ENCODE results near the gene BRINP1. TPM values are rescaled to one million over a fixed set of nuclear protein-coding genes. Genes with fewer than 3 reads are reported as not detected.
A peak's percentile ranks its signal among the peaks of the same experiment; 100 is the strongest.

BRINP1 gene
- total RNA-seq, 1 donor from 2014 or later = 0.07 TPM

GRCh38 chr9:119372951-119373350 lies 3.7 kb upstream of the BRINP1 start:
- Mint-ChIP-seq H3K36me3 (ENCODE audit: low read depth) (no peaks in the 10 kb centered on the region), H3K27ac (ENCODE audit: unreplicated experiment) (no peak overlapping the region), H3K27me3 (ENCODE audit: low read depth) (peaks cover 25% of the 10 kb centered on the region), H3K9me3 (ENCODE audit: low read depth) (no peaks in the 10 kb centered on the region), H3K4me3 (ENCODE audit: unreplicated experiment) (no peak overlapping the region), H3K4me1 (ENCODE audit: low read depth) (peaks cover 13% of the 10 kb centered on the region)
- TF ChIP-seq, protein P1, sequence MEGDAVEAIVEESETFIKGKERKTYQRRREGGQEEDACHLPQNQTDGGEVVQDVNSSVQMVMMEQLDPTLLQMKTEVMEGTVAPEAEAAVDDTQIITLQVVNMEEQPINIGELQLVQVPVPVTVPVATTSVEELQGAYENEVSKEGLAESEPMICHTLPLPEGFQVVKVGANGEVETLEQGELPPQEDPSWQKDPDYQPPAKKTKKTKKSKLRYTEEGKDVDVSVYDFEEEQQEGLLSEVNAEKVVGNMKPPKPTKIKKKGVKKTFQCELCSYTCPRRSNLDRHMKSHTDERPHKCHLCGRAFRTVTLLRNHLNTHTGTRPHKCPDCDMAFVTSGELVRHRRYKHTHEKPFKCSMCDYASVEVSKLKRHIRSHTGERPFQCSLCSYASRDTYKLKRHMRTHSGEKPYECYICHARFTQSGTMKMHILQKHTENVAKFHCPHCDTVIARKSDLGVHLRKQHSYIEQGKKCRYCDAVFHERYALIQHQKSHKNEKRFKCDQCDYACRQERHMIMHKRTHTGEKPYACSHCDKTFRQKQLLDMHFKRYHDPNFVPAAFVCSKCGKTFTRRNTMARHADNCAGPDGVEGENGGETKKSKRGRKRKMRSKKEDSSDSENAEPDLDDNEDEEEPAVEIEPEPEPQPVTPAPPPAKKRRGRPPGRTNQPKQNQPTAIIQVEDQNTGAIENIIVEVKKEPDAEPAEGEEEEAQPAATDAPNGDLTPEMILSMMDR (IDR thresholded peaks at IDR 0.05) = no peak
- DNase-seq (ENCODE audit: low spot score) = no peak

DNA sequence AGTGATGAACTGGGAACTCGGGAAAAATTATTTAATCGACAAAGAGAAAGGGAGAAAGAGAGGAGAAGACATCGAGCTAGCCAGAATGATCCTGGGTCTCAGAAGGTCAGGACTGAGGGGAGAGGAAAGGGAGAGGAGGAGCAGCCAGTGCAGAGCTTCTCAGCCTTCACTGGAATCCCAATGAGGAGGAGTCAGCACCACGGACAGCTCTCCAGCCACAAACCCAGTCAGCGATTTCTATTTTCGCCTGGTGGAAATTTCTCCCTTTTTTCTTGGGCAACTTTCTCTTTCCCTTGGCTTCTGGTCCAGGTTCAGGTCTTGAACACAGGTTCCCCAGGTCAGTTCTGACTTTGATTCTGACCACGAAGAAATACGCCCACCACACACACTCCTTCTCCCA lies 1.6 kb upstream of the BRINP1 start:
- TF ChIP-seq, protein P1 (IDR thresholded peaks at IDR 0.05) = peak; percentile 9
- Mint-ChIP-seq H3K4me1 (ENCODE audit: low read depth) (peaks cover 13% of the 10 kb centered on the region), H3K36me3 (ENCODE audit: low read depth) (no peaks in the 10 kb centered on the region), H3K27me3 (ENCODE audit: low read depth) (peaks cover 37% of the 10 kb centered on the region), H3K4me3 (ENCODE audit: unreplicated experiment) (no peak overlapping the region), H3K27ac (ENCODE audit: unreplicated experiment) (no peak overlapping the region), H3K9me3 (ENCODE audit: low read depth) (no peaks in the 10 kb centered on the region)
- no peak for DNase-seq (ENCODE audit: low spot score)

DNA sequence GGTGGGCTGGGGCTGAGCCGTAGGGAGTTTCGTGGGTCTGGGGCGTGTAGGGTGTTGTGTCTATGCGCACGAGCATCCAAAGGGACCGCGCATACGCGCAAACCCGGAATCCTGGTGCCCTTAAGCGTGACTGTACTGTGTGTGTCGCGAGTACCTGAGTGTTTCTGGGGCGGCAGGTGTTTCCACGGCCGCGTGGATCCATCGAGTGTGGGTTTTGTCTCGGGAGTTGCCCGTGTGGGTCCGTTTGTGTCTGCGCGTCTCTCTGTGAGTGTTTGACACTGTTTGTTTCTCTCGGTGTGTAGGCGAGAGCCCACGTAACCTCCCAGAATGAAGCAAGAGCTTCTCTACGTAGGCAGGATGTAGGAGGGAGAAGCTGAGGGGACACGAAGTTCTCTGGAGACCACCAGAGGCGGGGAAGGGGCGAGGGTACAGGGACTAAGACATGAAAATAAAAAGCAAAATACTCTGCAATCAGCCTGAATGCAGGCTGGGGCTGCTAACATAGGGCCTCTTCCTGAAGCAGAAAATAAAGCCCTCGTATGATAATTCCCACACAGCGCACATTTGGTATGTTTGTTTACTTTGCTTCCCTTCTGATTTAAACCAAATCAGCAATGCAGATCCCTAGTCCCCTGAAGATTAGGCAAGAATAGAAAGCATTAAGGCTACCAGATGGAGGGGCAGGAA lies 588 bp upstream of the BRINP1 start:
- peaks cover 45% of the 10 kb centered on the region for H3K27me3 Mint-ChIP-seq (ENCODE audit: low read depth)
- H3K9me3 Mint-ChIP-seq (ENCODE audit: low read depth) = no peaks in the 10 kb centered on the region
- peaks cover 13% of the 10 kb centered on the region for H3K4me1 Mint-ChIP-seq (ENCODE audit: low read depth)
- H3K4me3 Mint-ChIP-seq (ENCODE audit: unreplicated experiment) = peak overlapping the region; percentile 74
- no peak for DNase-seq (ENCODE audit: low spot score)
- no peak overlapping the region for H3K27ac Mint-ChIP-seq (ENCODE audit: unreplicated experiment)
- TF ChIP-seq, protein P1 (IDR thresholded peaks at IDR 0.05) = no peak
- H3K36me3 Mint-ChIP-seq (ENCODE audit: low read depth) = no peaks in the 10 kb centered on the region

- Mint-ChIP-seq H3K27ac (ENCODE audit: unreplicated experiment) (no peak overlapping the region), H3K4me1 (ENCODE audit: low read depth) (peaks cover 13% of the 10 kb centered on the region), H3K9me3 (ENCODE audit: low read depth) (no peaks in the 10 kb centered on the region), H3K36me3 (ENCODE audit: low read depth) (no peaks in the 10 kb centered on the region), H3K27me3 (ENCODE audit: low read depth) (peaks cover 43% of the 10 kb centered on the region), H3K4me3 (ENCODE audit: unreplicated experiment) (peak overlapping the region; percentile 58)
- DNase-seq (ENCODE audit: low spot score) = no peak
- TF ChIP-seq, protein P1 (IDR thresholded peaks at IDR 0.05) = no peak
Observed at GRCh38 chr9:119368179-119368578, 1.1 kb downstream of the BRINP1 start.

DNA sequence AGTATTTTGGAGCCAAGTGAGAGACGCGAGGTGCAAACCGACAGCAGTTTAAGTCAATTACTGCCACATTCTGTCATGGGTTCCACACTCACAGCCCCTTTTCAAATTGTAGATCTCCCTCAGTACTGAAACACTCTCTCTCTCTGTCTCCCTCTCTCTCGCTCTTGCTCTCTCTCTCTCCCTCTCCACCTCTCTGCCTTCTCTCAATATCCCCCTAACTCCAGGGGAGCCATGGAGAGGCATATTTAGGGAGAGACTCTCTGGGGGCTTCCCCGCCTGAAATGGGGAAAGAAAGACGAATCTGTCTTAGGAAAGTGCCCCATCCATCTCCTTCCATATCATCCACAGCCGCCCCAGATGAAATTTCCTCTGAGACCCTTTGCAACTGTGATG lies 1.6 kb downstream of the BRINP1 start:
- TF ChIP-seq, protein P1 (IDR thresholded peaks at IDR 0.05) = no peak
- Mint-ChIP-seq H3K36me3 (ENCODE audit: low read depth) (no peaks in the 10 kb centered on the region), H3K4me1 (ENCODE audit: low read depth) (peaks cover 13% of the 10 kb centered on the region), H3K9me3 (ENCODE audit: low read depth) (no peaks in the 10 kb centered on the region), H3K27me3 (ENCODE audit: low read depth) (peaks cover 43% of the 10 kb centered on the region), H3K27ac (ENCODE audit: unreplicated experiment) (no peak overlapping the region), H3K4me3 (ENCODE audit: unreplicated experiment) (no peak overlapping the region)
- DNase-seq (ENCODE audit: low spot score) = no peak
